Ishikawa (cell line): ENCODE data around the gene SEMA3G.

Experiments used
- CEBPB ChIP-seq: IDR thresholded peaks from 2 replicates; pipeline ENCODE4 v1.6.1; 2012
- CREB1 ChIP-seq: IDR thresholded peaks from 2 replicates; pipeline ENCODE4 v1.6.1; 2012; ENCODE audit warnings: low read depth
- EGR1 ChIP-seq: IDR thresholded peaks from 2 replicates; pipeline ENCODE4 v1.6.1; 2012
- EP300 ChIP-seq: IDR thresholded peaks from 2 replicates; pipeline ENCODE4 v1.6.1; 2012; ENCODE audit warnings: borderline replicate concordance
- FOXM1 ChIP-seq: IDR thresholded peaks from 2 replicates; pipeline ENCODE4 v1.6.1; 2012; ENCODE audit warnings: low read depth, borderline replicate concordance
- MAX ChIP-seq: IDR thresholded peaks from 2 replicates; pipeline ENCODE4 v1.6.1; 2012
- NFIC ChIP-seq: IDR thresholded peaks from 2 replicates; pipeline ENCODE4 v1.6.1; 2012
- RAD21 ChIP-seq: IDR thresholded peaks from 2 replicates; pipeline ENCODE4 v1.6.1; 2012; ENCODE audit warnings: low read depth
- TAF1 ChIP-seq: IDR thresholded peaks from 2 replicates; pipeline ENCODE4 v1.6.1; 2012; ENCODE audit warnings: low read depth, mild to moderate bottlenecking
- TCF12 ChIP-seq: IDR thresholded peaks from 2 replicates; pipeline ENCODE4 v1.6.1; 2012; ENCODE audit warnings: low read depth
- TEAD4 ChIP-seq: IDR thresholded peaks from 2 replicates; pipeline ENCODE4 v1.6.1; 2012
- USF1 ChIP-seq: IDR thresholded peaks from 2 replicates; pipeline ENCODE4 v1.6.1; 2012
- YY1 ChIP-seq: IDR thresholded peaks from 2 replicates; pipeline ENCODE4 v1.6.1; 2012; ENCODE audit warnings: low read depth
- ZBTB7A ChIP-seq: IDR thresholded peaks from 2 replicates; pipeline ENCODE4 v1.6.1; 2012; ENCODE audit warnings: low read depth
- TF ChIP-seq, protein P1 (sequence below): IDR thresholded peaks from 2 replicates; pipeline ENCODE4 v1.6.1; 2012; ENCODE audit warnings: low read depth, mild to moderate bottlenecking

Gene SEMA3G

GRCh38 chr3:52393131-52393807 lies 51.6 kb downstream of the SEMA3G start:
- no peak for TF ChIP-seq TCF12
- no peak for TF ChIP-seq FOXM1
- TF ChIP-seq, protein P1, sequence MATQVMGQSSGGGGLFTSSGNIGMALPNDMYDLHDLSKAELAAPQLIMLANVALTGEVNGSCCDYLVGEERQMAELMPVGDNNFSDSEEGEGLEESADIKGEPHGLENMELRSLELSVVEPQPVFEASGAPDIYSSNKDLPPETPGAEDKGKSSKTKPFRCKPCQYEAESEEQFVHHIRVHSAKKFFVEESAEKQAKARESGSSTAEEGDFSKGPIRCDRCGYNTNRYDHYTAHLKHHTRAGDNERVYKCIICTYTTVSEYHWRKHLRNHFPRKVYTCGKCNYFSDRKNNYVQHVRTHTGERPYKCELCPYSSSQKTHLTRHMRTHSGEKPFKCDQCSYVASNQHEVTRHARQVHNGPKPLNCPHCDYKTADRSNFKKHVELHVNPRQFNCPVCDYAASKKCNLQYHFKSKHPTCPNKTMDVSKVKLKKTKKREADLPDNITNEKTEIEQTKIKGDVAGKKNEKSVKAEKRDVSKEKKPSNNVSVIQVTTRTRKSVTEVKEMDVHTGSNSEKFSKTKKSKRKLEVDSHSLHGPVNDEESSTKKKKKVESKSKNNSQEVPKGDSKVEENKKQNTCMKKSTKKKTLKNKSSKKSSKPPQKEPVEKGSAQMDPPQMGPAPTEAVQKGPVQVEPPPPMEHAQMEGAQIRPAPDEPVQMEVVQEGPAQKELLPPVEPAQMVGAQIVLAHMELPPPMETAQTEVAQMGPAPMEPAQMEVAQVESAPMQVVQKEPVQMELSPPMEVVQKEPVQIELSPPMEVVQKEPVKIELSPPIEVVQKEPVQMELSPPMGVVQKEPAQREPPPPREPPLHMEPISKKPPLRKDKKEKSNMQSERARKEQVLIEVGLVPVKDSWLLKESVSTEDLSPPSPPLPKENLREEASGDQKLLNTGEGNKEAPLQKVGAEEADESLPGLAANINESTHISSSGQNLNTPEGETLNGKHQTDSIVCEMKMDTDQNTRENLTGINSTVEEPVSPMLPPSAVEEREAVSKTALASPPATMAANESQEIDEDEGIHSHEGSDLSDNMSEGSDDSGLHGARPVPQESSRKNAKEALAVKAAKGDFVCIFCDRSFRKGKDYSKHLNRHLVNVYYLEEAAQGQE: no peak
- no peak for TF ChIP-seq EP300
- no peak for TF ChIP-seq RAD21
- TF ChIP-seq MAX: no peak
- no peak for TF ChIP-seq CEBPB
- TF ChIP-seq NFIC: no peak
- no peak for TF ChIP-seq EGR1
- no peak for TF ChIP-seq CREB1

DNA sequence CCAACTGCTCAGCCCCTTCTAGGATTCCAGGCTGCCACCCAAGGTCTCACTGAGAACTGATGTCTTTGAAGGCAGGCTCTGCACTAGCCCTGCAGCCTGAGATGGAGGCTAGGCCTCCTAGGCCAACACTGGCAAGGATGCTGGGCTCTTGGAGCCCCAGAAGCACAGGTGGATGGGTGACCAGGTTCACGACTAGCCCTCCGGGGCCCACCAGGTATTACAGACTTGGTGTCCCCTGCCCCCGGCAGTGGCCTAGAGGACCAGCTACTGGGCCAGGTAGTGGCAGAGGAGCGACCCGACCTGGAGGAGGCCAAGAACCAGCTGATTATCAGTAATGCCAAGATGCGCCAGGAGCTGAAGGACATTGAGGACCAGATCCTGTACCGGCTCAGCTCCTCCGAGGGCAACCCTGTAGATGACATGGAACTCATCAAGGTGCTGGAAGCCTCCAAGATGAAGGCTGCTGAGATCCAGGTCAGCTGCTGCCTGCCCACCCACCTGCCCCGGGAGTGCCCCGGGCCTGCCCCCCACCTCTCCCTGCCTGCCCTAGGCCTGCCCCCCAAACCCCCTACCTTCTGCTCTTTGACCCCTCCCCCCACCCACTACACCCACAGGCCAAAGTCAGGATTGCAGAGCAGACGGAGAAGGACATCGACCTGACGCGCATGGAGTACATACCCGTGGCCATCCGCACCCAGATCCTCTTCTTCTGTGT lies 52.5 kb downstream of the SEMA3G start:
- TF ChIP-seq NFIC (no peak), TEAD4 (no peak), EGR1 (no peak), TAF1 (no peak), USF1 (no peak), CREB1 (no peak), CEBPB (no peak), YY1 (no peak), TCF12 (no peak), ZBTB7A (no peak), MAX (no peak), EP300 (no peak), RAD21 (no peak)
- TF ChIP-seq, protein P1: no peak

- no peak for TF ChIP-seq CREB1
- TF ChIP-seq ZBTB7A: no peak
- TF ChIP-seq USF1: no peak
- no peak for TF ChIP-seq TAF1
- TF ChIP-seq YY1: no peak
- no peak for TF ChIP-seq EP300
- no peak for TF ChIP-seq TEAD4
- no peak for TF ChIP-seq TCF12
- TF ChIP-seq NFIC: no peak
- TF ChIP-seq, protein P1: no peak
- no peak for TF ChIP-seq RAD21
- no peak for TF ChIP-seq FOXM1
- TF ChIP-seq MAX: no peak
- TF ChIP-seq CEBPB: no peak
- TF ChIP-seq EGR1: no peak
Measured at GRCh38 chr3:52391096-52391495, 53.8 kb downstream of the SEMA3G start.
